GM21390 (cell line): ENCODE data around the gene PITPNC1.
"Not testable (repeated sequence)": the region's sequence is repeated elsewhere in the genome, so short reads cannot be mapped to it uniquely, and the experiment has no call there.

ENCODE experiments used
- ATAC-seq: cut with Tn5 transposase; IDR thresholded peaks from one replicate; pipeline ENCODE4 v1.9.1; 2021; ENCODE audit not compliant: unreplicated experiment

The PITPNC1 gene

DNA sequence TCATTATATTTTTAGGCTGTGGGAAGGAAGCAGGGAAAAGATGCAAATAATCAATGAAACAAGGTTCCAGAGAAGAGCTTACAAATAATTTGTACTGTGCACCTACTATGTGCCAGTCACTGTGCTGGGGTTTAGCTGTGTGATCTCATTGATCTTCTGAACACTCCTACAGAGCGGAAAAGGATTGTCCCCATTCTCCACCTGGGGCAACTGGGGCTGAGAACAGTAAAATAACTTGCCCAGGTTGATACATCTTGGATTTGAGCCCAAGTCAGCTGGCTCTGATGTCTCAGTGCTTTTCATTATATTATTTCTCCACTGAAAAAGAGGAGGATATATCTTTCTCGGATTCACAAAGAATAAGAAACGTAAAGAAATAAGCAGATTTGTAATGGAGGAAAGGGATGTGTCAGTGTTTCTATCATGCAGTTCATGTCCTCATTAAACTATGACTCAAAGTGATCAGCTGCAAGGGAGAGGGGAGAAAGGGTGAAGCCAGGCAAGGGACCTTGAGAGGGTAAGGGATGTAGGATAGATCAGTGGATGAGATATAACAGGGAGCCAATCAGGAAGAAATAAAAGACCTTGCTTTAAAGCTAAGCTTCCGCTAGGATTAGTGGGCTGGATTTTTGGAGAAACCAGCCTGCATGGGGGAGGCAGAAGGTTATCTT is 197.0 kb downstream of the PITPNC1 start:
- no peak for ATAC-seq

DNA sequence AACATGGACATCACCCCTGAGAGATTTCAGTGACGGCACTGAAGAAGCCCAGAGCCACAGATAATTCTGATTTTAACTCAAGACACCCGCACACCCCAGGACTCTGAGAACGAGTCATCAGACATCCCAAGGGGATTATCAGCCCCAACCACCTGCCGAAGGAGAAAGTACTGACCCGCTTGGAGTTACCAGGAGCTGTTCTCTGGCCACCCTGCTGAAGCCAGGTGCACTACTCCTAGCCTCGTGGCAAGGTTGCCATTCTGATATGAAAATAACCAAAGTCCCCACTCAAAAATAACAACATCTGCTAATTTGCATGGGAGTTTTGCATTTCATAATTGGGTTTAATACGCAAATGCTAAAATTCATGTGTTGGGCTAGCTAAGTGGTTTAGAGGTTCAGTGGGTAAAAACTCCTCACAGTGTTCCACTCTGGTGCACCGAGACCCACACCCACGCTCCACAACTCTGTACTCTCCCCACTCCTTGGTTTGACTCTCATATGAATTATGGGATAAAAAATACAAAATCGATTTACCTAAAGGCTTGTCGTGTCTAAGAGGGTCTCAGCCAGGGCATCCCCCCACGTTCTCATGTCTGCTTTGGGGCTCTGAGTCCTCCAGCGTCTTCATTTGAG is 197.7 kb downstream of the PITPNC1 start:
- ATAC-seq: peak; percentile 35

DNA sequence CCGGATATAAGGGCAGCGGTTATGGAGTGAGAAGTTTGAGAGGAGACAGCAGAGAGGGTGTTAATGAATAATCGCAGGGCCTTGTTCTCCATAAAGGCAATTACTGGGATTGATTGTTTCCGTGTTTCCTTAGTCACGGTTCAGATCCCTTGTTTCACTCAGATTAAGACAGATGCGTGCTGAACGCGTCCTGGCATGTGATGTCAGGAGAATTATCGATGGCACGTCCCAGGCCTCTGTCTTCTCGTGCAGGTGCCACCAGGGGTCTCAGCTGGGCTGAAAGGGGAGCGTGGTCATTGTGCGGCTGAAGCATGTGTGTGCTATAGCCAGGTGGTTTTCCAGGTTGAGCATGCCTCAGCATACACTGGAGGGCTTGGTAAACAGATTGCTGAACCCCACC is 198.2 kb downstream of the PITPNC1 start:
- ATAC-seq: no peak

DNA sequence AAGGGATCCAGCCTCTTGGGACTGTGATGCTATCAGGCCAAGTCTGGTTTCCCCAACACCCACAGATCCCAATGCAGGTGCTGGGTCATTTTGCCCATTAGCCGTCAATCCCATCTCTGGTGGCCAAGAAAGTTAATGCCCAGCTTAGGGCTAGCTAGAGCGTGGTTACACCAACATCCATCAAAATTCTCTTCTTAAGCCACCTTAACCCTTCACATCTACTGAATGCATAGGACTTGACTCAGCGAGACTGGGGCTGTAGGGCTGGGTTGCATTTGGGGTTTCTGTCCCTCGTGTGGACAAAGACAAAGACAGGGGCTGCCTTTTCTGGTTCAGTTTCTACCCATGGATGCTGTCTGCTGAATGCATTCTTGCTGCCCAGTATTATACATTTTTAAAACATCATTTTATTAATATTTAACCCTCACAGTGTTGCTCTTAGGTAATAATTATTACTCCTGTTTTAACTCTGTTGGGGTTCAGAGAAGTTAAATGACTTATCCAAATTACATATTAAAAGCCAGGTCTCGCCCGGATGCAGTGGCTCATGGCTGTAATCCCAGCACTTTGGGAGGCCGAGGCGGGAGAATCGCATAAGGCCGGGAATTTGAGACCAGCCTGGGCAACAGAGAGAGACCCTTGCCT is 199.5 kb downstream of the PITPNC1 start:
- no peak for ATAC-seq

DNA sequence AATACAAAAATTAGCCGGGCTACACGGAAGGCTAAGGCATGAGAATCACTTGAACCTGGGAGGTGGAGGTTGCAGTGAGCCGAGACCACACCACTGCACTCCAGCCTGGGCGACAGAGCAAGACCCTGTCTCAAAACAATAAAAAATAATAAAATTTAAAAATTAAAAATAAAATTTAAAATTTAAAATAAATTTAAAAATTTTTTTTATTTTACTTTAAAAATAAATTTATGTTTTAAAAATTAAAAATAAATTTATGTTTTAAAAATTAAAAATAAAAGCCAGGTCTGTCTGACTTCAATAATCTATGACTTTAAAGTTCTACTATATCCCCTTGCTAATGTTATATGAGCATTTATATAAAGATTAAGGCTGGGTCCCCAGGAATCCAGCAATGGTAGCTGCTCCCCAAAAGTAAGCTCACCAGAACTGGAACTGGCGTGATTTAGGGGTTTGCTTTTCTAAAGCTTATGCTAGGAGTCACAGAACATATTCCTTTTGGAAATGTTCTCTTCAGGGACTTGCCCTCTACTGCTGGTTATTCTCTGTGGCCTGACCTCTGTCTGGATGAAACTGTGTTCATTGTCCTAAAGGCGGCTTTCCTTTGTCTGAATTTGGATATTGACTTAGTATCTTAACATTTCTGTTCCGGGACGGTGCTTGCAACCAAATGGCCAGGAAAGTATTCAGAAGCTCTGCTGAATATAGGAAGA is 200.5 kb downstream of the PITPNC1 start:
- ATAC-seq: no peak

DNA sequence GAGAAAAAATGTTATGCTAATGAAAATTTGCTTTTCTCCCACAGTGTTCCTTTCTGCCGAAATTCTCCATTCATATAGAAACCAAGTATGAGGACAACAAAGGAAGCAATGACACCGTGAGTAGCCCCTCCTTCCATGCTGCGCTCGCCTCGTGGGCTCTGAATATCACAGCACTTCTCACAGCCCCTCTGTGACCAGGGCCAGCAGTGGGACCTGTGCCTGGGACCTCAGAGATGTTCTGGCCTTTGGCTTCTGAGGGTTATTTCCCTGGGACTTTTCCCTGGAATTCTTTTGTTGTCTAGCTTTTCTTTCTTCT is 201.0 kb downstream of the PITPNC1 start:
- no peak for ATAC-seq

DNA sequence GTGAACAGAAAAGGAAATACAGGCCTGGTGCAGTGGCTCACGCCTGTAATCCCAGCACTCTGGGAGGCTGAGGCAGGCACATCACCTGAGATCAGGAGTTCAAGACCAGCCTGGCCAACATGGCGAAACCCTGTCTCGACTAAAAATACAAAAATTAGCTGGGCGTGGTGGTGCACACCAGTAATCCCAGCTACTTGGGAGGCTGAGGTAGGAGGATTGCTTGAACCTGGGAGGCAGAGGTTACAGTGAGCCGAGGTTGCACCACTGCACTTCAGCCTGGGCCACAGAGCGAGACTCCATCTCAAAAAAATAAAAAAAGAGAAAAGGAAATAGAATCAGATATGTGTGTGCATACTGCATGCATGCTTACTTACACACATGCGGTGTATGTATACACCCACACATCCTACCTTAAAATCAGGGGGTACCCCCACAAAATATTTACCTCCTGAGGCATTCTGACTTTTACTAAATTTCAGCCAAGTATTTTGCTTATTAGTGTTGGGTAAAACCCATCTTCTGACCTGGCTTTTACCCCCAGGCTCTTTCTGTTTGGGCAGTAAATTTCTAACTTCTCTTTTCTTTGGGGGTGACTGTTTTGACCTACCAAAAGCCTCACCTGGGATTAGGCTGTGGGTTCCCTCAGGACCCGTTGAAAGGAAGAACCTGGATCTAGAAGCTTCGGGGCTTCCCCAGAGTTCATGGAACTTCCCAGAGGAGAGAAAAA is 201.8 kb downstream of the PITPNC1 start:
- not testable (repeated sequence) for ATAC-seq

DNA sequence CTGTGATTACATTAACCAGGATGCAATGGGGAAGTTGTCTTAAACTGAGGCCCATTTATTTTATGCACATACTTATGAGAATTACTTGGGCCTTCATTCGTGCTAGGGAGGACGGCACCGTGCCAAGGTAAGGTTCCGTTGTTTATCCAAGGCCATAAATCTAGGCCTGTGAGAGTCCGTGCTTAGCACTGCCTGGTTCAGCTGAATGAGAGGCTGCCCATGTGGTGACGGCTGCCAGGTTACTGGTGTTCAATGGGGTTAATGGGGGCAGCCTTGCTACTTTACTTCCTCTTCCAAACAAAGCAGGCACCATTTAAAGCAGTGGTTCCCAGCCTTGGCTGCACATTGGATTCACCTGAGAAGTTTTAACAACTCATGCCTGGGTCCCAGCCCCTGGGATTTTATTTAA is 205.6 kb downstream of the PITPNC1 start:
- no peak for ATAC-seq

DNA sequence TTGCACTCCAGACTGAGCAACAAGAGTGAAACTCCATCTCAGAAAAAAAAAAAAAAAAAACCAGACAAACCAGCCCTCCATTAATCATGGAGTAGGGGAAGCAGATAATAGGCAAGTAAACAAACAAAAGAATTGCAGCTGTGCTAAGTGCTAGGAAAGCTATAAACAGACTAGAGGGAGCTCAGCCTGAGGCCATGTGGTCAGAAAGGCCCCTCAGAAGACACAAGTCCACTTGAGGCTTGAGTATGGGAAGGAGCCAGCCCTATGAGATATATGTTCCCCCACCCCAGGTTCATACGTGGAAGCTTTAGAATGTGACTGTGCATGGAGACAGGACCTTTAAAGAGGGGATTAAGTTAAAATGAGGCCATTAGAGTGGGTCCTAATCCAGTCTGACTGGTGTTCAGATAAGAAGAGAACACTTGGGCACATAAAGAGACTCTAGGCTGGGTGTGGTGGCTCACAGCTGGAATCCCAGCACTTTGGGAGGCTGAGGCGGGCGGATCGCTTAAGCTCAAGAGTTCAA is 208.1 kb downstream of the PITPNC1 start:
- ATAC-seq: no peak

DNA sequence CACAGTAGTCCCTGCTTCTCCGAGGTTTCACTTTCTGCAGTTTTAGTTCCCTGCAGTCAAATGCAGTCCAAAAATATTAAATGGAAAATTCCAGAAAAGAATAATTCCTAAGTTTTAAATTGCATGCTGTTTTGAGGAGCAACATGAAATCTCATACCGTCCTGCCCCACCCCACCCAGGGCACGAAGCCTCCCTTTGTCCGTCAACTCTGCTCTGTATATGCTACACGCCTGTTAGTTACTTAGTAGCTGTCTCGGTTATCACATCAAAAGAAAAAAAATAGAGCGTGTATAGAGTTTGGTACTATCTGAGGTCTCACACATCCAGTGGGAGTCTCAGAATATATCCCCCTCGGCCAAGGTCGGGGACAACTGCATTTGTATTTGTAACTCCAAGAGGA is 211.2 kb downstream of the PITPNC1 start:
- no peak for ATAC-seq

DNA sequence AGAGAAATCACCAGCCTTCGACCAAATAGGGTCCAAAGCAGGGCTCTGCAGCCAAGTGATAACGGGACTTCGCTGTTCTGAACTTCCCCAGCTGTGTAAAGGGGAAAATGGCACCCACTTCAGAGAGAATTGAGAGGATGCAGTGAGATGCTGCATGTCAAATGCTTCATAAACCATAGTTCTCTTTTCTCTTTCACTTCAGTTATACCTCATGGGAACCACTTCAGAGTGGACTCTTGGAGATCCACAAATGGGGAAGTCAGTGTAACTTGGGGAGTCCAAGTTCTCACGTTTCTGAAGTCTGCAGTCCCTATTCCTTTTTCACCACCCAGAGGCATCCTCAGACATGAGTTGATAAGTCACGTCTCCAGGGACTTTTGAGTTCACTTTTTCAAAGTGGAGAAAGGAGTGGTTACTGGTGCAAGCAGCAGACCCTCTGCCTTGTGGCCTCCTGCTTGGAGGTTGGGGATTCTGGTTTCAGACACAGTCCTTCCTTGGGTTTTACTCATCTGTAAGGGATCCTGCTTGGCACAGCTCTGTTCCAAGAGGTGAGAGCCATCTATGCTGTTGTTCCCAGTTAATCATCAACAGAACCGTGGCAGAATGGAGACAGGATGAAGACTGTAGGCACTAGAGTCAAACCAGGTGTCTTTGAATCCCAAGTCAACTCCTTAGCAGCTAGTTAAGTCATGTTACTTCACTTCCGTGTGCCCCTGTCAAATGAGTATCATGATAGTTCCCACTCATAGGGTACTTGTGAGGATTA is 217.2 kb downstream of the PITPNC1 start:
- ATAC-seq: peak; percentile 75

DNA sequence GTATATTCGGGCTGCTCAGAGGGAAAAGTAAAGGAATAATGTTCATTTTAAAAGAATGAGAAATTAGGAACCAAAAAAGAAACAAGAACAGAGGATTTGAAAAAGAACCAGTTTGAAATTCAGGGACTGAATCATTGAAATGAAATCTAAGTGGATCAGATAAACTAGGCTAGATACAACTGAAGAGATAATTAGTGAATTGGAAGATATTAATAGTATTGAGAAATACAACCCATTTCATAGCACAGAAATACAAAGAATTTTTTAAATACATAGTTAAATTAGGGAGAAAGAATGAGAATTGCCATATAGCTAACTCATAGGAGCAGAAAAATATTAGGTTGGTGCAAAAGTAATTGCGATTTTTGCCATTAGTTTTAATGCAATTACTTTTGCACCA is 223.3 kb downstream of the PITPNC1 start:
- no peak for ATAC-seq

DNA sequence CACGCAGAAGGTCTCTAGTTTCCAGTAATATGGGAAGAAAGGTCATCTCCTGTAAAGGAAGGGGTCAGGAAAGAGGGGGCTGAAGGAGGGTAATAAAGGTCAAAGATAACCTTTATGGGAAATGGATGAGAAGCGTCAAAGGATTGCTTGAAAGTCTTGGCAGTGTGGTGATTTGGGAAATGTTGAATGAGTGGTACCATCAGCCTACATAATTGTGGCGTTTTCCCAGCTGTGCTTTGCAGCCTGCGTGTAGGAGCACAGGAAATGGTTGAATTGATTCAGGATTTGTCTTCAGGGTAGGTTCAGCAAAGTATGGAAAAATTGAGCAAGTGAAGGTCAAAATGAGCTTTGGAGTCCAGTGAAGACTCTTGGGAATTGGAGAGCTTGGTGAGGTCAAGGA is 224.8 kb downstream of the PITPNC1 start:
- no peak for ATAC-seq

DNA sequence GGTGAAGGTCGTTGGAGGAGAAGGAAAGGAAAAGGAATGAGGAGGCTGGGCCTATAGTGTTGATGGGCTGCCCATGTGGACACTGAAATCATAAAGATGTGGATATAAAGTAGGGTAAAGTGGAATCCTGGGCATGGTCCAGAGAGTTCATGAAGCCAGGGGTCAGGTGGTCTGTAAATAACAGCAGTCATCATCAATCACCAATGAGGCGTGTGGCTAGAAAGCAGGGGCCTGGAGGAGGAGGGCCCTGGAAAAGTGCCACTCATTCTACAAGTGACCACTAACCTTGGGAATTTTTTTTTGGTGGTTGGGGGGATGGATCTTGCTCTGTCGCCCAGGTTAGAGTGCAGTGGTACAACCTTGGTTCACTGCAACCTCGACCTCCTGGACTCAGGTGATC is 225.4 kb downstream of the PITPNC1 start:
- no peak for ATAC-seq

DNA sequence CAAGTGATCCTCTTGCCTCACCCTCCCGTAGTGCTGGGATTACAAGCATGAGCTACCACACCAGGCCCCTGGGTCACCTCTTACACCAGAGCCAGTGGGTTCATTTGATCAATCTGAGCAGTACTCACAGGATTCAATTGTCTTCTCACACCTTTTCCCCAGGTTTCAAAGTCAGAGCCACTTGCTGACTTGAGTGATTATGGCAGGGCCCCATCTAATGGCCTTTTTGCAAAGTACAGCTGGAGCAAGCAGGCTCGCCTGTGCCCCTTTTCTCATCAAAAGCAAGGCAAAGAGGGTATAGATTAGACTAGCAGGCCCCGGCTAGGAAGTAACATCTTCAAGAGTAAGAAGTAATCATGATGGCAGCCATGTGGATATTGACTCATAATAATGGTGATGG is 225.9 kb downstream of the PITPNC1 start:
- peak; percentile 53 for ATAC-seq

DNA sequence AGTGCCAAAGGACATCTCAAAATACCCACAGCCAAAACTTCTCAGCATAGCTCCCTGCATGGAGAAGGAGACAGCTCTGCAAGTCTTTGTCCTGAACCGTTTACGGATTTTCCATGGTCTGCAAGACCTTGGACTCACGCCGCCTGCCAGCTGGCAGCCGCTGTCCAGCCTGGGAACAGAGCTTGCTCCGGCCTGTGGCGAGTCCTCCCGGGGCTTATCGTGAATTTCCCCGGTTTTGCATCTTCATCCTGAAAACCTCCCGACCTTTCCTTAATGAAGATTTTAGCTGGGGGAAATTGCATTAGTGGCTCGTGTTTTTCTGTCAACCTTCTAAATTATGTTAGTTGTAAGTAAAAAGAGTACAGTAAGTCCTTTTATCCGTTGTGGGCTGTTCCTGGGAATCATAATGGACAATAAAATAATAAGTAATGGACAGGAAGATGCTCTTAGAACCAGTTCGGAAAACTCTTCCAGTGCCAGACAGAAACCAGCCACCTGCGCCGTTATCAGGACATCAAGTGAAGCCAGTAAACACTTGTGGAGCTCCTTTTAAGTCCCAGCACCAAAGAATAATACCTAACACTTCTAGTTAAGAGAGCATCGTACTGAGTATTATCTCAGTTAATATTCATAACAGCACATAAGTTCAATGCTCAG is 228.3 kb downstream of the PITPNC1 start:
- no peak for ATAC-seq

DNA sequence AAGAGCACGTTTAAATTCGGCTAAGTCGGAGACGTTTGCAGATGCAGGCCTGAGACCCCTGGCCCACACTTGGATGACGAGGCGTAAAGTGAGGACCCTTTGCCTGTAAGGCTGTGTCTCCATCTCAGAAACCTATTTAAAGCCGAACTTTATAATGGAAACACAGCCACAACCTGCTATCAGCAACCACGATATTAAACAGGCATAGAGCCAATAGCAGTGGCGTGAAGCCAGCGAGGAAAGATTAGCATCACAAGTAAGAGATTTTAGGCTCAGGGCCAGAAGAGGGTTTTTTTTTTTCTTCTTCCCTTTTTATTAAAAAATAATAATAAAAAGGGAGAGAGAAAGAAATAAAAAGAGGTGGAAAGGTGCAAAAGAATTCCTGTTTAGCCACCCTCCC is 229.4 kb downstream of the PITPNC1 start:
- no peak for ATAC-seq

DNA sequence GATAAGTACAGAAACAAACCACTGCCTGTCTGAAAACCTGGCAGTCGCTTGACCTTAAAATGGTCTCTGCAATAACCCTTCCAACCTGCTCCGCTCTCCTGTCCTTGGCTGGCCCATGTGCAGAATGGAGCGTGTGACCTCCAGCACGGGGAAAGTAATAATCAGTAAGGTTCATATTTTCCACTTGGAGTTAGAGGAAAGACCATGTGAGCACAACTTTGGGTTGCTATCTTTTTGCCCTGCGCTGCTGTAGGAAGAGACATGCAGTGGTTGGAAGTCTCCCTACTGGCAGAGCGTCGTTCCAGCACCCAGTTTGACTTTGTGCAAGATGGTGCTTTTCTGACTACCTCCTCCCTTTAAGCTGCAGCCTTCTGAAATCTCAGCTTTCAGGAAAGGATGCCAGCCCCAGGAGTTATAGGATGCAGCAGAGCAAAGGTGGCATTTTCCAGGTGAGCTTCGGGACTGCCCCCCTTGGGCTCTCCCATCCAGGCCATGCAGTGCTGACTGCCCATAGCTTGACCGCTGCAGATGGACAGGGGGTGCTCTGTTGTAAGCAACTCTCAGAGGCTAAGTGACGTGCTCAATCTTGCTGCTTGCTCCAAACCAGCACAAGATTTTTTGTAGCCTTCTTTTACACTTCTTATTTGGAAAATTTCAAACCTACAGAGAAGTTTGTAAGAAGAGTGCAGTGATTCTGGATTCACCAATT is 230.0 kb downstream of the PITPNC1 start:
- ATAC-seq: no peak

DNA sequence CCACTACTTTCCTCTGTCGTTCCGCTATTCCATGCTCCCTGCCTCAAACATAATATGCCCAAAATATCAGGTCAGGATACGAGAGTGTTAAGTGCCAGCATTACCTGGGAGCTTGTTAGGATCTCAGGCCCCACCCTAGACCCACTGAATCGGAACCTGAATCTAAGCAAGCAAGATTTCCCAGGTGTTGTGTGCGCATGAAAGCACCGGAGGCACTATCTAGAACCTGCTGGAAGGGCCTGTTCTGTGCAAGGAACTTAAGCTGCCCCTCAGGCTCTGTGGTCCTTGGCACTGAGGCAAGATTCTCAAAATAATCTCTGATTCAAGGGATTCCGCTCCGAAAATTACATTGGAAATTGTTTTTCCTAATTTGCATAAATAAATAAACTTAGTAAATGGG is 233.0 kb downstream of the PITPNC1 start:
- no peak for ATAC-seq
